Measurements from ENCODE around the gene TXNDC17. TPM values are rescaled to one million over a fixed set of nuclear protein-coding genes. Genes with fewer than 3 reads are reported as not detected.

TXNDC17 gene
- total RNA-seq, 1 donor from 2014 or later, result 164 TPM

DNA sequence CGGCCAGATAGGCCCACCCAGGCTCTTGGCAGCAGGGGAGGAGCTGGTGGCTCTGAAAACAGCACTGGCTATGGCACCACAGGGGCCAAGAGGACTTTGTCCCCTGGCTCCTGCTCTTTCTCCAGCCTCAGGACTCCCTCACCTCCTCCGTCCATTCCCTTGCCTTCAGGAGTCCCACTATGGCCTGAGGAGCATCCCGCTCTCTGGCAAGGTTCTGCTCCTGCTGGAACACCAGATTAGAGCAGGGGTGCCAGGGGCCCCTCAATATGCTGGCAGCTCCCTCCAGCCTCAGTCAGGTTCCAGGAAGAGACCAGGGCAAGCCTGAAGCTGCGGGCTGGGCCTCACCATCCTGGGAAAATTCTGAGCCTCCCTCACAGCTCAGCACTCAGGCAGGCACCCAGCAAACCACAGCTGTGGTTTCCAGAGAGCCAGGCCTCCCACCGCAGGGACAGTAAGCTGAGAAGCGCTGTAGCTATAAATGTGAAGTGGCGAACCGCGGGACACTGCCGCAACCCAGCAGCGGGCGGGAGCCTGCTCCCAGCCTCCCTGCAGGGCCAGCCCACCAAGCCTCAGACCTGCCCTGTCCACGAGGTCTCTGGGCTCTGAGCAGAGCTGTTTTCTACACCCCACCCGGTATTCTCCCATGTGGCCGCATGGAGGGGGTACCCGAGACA, 36.4 kb downstream of the TXNDC17 start:
- Histone ChIP-seq H3K9me3 (no peaks in the 10 kb centered on the region), H3K4me3 (no peak overlapping the region), H3K27ac (no peak overlapping the region), H3K4me1 (no peaks in the 10 kb centered on the region), H3K27me3 (no peaks in the 10 kb centered on the region), H3K36me3 (no peaks in the 10 kb centered on the region)
- intact Hi-C loops (cut with DNase I), result no loop called here
- no peak for DNase-seq (ENCODE audit: extremely low spot score in 2 of 2)
- TF ChIP-seq, protein P1, sequence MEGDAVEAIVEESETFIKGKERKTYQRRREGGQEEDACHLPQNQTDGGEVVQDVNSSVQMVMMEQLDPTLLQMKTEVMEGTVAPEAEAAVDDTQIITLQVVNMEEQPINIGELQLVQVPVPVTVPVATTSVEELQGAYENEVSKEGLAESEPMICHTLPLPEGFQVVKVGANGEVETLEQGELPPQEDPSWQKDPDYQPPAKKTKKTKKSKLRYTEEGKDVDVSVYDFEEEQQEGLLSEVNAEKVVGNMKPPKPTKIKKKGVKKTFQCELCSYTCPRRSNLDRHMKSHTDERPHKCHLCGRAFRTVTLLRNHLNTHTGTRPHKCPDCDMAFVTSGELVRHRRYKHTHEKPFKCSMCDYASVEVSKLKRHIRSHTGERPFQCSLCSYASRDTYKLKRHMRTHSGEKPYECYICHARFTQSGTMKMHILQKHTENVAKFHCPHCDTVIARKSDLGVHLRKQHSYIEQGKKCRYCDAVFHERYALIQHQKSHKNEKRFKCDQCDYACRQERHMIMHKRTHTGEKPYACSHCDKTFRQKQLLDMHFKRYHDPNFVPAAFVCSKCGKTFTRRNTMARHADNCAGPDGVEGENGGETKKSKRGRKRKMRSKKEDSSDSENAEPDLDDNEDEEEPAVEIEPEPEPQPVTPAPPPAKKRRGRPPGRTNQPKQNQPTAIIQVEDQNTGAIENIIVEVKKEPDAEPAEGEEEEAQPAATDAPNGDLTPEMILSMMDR (IDR thresholded peaks at IDR 0.05), result no peak
- TF ChIP-seq POLR2AphosphoS5 (IDR thresholded peaks at IDR 0.05; ENCODE audit: insufficient read depth in 1 of 2, low read depth in 1 of 2) (no peak), POLR2A (IDR thresholded peaks at IDR 0.05) (no peak)

- TF ChIP-seq POLR2AphosphoS5 (IDR thresholded peaks at IDR 0.05; ENCODE audit: insufficient read depth in 1 of 2, low read depth in 1 of 2), result no peak
- TF ChIP-seq, protein P1 (IDR thresholded peaks at IDR 0.05), result no peak
- TF ChIP-seq POLR2A (IDR thresholded peaks at IDR 0.05), result no peak
- no peaks in the 10 kb centered on the region for H3K4me1 ChIP-seq
- no peaks in the 10 kb centered on the region for H3K27me3 ChIP-seq
- H3K9me3 ChIP-seq, result no peaks in the 10 kb centered on the region
- H3K4me3 ChIP-seq, result no peak overlapping the region
- no peaks in the 10 kb centered on the region for H3K36me3 ChIP-seq
- H3K27ac ChIP-seq, result no peak overlapping the region
- intact Hi-C loops (cut with DNase I), result no loop called here
- no peak for DNase-seq (ENCODE audit: extremely low spot score in 2 of 2)
Observed at GRCh38 chr17:6677946-6678345, 37.1 kb downstream of the TXNDC17 start.

- no peak for TF ChIP-seq POLR2A (IDR thresholded peaks at IDR 0.05)
- no peak for TF ChIP-seq POLR2AphosphoS5 (IDR thresholded peaks at IDR 0.05; ENCODE audit: insufficient read depth in 1 of 2, low read depth in 1 of 2)
- TF ChIP-seq, protein P1 (IDR thresholded peaks at IDR 0.05), result no peak
- DNase-seq (ENCODE audit: extremely low spot score in 2 of 2), result no peak
- Histone ChIP-seq H3K4me1 (no peaks in the 10 kb centered on the region), H3K4me3 (no peak overlapping the region), H3K36me3 (no peaks in the 10 kb centered on the region), H3K27ac (no peak overlapping the region), H3K9me3 (no peaks in the 10 kb centered on the region), H3K27me3 (no peaks in the 10 kb centered on the region)
- intact Hi-C loops (cut with DNase I), result no loop called here
Observed at GRCh38 chr17:6679241-6679640, 38.4 kb downstream of the TXNDC17 start.

DNA sequence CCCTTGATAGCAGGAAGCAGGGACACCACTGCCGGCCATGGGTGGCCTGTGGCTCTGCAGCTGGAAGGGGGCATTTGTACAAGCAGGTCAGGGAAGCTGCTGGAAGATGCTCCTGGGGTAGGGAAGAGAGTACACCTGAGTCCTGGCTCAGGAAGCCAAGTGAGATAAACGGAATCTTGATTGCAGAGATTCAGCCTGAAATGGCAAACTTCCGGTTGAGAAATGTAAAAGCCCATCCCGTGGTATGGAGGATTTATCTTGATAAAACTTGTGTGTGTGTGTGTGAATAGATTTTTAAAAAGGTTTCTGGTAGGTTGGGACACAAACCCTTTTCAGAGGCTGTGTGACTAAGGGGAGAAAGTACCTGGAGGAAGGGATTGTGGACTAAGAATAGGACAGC, 40.3 kb downstream of the TXNDC17 start:
- intact Hi-C loops (cut with DNase I), result no loop called here
- no peak for TF ChIP-seq POLR2A (IDR thresholded peaks at IDR 0.05)
- TF ChIP-seq, protein P1 (IDR thresholded peaks at IDR 0.05), result no peak
- no peak for TF ChIP-seq POLR2AphosphoS5 (IDR thresholded peaks at IDR 0.05; ENCODE audit: insufficient read depth in 1 of 2, low read depth in 1 of 2)
- H3K9me3 ChIP-seq, result no peaks in the 10 kb centered on the region
- no peak overlapping the region for H3K27ac ChIP-seq
- no peaks in the 10 kb centered on the region for H3K27me3 ChIP-seq
- no peaks in the 10 kb centered on the region for H3K4me1 ChIP-seq
- no peaks in the 10 kb centered on the region for H3K36me3 ChIP-seq
- H3K4me3 ChIP-seq, result no peak overlapping the region
- DNase-seq (ENCODE audit: extremely low spot score in 2 of 2), result no peak

DNA sequence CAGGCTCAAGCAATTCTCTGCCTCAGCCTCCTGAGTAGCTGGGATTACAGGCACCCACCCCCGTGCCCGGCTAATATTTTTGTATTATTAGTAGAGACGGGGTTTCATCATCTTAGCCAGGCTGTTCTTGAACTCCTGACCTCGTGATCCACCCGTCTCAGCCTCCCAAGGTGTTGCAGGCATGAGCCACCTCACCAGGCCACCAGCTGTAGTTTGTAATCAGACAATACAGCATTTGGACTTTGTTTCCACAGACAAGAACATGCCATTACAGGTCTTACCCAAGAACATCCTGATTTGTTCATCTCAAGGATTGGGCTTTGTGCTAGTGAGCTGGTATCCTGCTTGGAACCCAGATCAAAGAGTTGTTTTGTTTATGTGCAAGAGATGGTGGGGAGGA, 40.8 kb downstream of the TXNDC17 start:
- no peaks in the 10 kb centered on the region for H3K27me3 ChIP-seq

More for the DNA sequence above, 40.8 kb downstream of the TXNDC17 start:
- DNase-seq (ENCODE audit: extremely low spot score in 2 of 2), result no peak
- intact Hi-C loops (cut with DNase I), result no loop called here
- Histone ChIP-seq H3K9me3 (no peaks in the 10 kb centered on the region), H3K4me3 (no peak overlapping the region), H3K36me3 (no peaks in the 10 kb centered on the region), H3K4me1 (no peaks in the 10 kb centered on the region), H3K27ac (no peak overlapping the region)
- TF ChIP-seq POLR2A (IDR thresholded peaks at IDR 0.05) (no peak), POLR2AphosphoS5 (IDR thresholded peaks at IDR 0.05; ENCODE audit: insufficient read depth in 1 of 2, low read depth in 1 of 2) (no peak)
- TF ChIP-seq, protein P1 (IDR thresholded peaks at IDR 0.05), result no peak
